HG03469 (cell line): ENCODE data around the gene SH3YL1.
"Not testable (repeated sequence)": the region's sequence is repeated elsewhere in the genome, so short reads cannot be mapped to it uniquely, and the experiment has no call there.

Source experiments
- ATAC-seq: cut with Tn5 transposase; IDR thresholded peaks from one replicate; pipeline ENCODE4 v1.9.1; 2021; ENCODE audit warnings: mild to moderate bottlenecking, moderate library complexity, moderate number of reproducible peaks; ENCODE audit not compliant: unreplicated experiment

SH3YL1 gene

GRCh38 chr2:184695-185094 lies 79.1 kb downstream of the SH3YL1 start:
- no peak for ATAC-seq

GRCh38 chr2:182509-183122 lies 81.2 kb downstream of the SH3YL1 start:
- no peak for ATAC-seq

- ATAC-seq, result no peak
Measured at GRCh38 chr2:180311-180710, 83.5 kb downstream of the SH3YL1 start.

GRCh38 chr2:179886-180285 lies 83.9 kb downstream of the SH3YL1 start:
- ATAC-seq, result no peak

- no peak for ATAC-seq
Measured at GRCh38 chr2:177733-178132, 86.1 kb downstream of the SH3YL1 start.

- no peak for ATAC-seq
Measured at GRCh38 chr2:176917-177316, 86.9 kb downstream of the SH3YL1 start.

- ATAC-seq, result no peak
Measured at GRCh38 chr2:175880-176820, 87.7 kb downstream of the SH3YL1 start.

- ATAC-seq, result no peak
Measured at GRCh38 chr2:175161-175786, 88.6 kb downstream of the SH3YL1 start.

GRCh38 chr2:172120-172519 lies 91.7 kb downstream of the SH3YL1 start:
- not testable (repeated sequence) for ATAC-seq

GRCh38 chr2:169741-170140 lies 94.1 kb downstream of the SH3YL1 start:
- no peak for ATAC-seq
